AG08395 (cell line): ENCODE data around the gene SELENOV.

Source experiments
- DNase-seq: peaks from one replicate; pipeline ENCODE4 v3.0.0; 2012; ENCODE audit warnings: mixed read lengths, low spot score

Gene SELENOV

GRCh38 chr19:39558624-39559117 is 43.7 kb downstream of the SELENOV start:
- DNase-seq, result no peak

- DNase-seq, result no peak
Measured at GRCh38 chr19:39563408-39563807, 48.5 kb downstream of the SELENOV start.

- DNase-seq, result no peak
Measured at GRCh38 chr19:39566064-39566463, 51.1 kb downstream of the SELENOV start.

- DNase-seq, result peak; percentile 11
Measured at GRCh38 chr19:39568604-39569003, 53.7 kb downstream of the SELENOV start.
